ENCODE measurements around the gene COPE. TPM values are rescaled to one million over a fixed set of nuclear protein-coding genes. Genes with fewer than 3 reads are reported as not detected.

COPE gene
- total RNA-seq, 1 donor from 2014 or later = 221 TPM

- no peak overlapping the region for H3K27ac Mint-ChIP-seq
- intact Hi-C loops (cut with micrococcal nuclease) = no loop called here
- H3K9me3 Mint-ChIP-seq = no peaks in the 10 kb centered on the region
- H3K4me3 Mint-ChIP-seq = no peak overlapping the region
- H3K36me3 Mint-ChIP-seq (ENCODE audit: low read depth) = no peaks in the 10 kb centered on the region
- H3K27me3 Mint-ChIP-seq (ENCODE audit: insufficient read depth) = peaks cover 12% of the 10 kb centered on the region
- no peaks in the 10 kb centered on the region for H3K4me1 Mint-ChIP-seq (ENCODE audit: low read depth)
- no peak for DNase-seq (ENCODE audit: low spot score)
These were observed 29.1 kb upstream of the COPE start for GRCh38 chr19:18948075-18948975.

- intact Hi-C loops (cut with micrococcal nuclease) = no loop called here
- Mint-ChIP-seq H3K4me1 (ENCODE audit: low read depth) (no peaks in the 10 kb centered on the region), H3K9me3 (no peaks in the 10 kb centered on the region), H3K36me3 (ENCODE audit: low read depth) (no peaks in the 10 kb centered on the region), H3K4me3 (no peak overlapping the region), H3K27me3 (ENCODE audit: insufficient read depth) (peaks cover 23% of the 10 kb centered on the region), H3K27ac (no peak overlapping the region)
- DNase-seq (ENCODE audit: low spot score) = no peak
These were observed 27.7 kb upstream of the COPE start for GRCh38 chr19:18946918-18947317.

GRCh38 chr19:18946335-18946734 lies 27.1 kb upstream of the COPE start:
- no peak overlapping the region for H3K4me3 Mint-ChIP-seq
- no peaks in the 10 kb centered on the region for H3K4me1 Mint-ChIP-seq (ENCODE audit: low read depth)
- no peaks in the 10 kb centered on the region for H3K9me3 Mint-ChIP-seq
- intact Hi-C loops (cut with micrococcal nuclease) = no loop called here
- peaks cover 24% of the 10 kb centered on the region for H3K27me3 Mint-ChIP-seq (ENCODE audit: insufficient read depth)
- no peak for DNase-seq (ENCODE audit: low spot score)
- H3K27ac Mint-ChIP-seq = no peak overlapping the region
- H3K36me3 Mint-ChIP-seq (ENCODE audit: low read depth) = no peaks in the 10 kb centered on the region

GRCh38 chr19:18945297-18945696 lies 26.1 kb upstream of the COPE start:
- H3K27me3 Mint-ChIP-seq (ENCODE audit: insufficient read depth) = peaks cover 26% of the 10 kb centered on the region
- H3K4me1 Mint-ChIP-seq (ENCODE audit: low read depth) = no peaks in the 10 kb centered on the region
- H3K9me3 Mint-ChIP-seq = no peaks in the 10 kb centered on the region
- no peak overlapping the region for H3K4me3 Mint-ChIP-seq
- no peak for DNase-seq (ENCODE audit: low spot score)
- intact Hi-C loops (cut with micrococcal nuclease) = no loop called here
- no peak overlapping the region for H3K27ac Mint-ChIP-seq
- H3K36me3 Mint-ChIP-seq (ENCODE audit: low read depth) = no peaks in the 10 kb centered on the region

- H3K9me3 Mint-ChIP-seq = no peaks in the 10 kb centered on the region
- DNase-seq (ENCODE audit: low spot score) = no peak
- H3K4me3 Mint-ChIP-seq = no peak overlapping the region
- no peaks in the 10 kb centered on the region for H3K4me1 Mint-ChIP-seq (ENCODE audit: low read depth)
- no peaks in the 10 kb centered on the region for H3K36me3 Mint-ChIP-seq (ENCODE audit: low read depth)
- intact Hi-C loops (cut with micrococcal nuclease) = no loop called here
- no peak overlapping the region for H3K27ac Mint-ChIP-seq
- peaks cover 40% of the 10 kb centered on the region for H3K27me3 Mint-ChIP-seq (ENCODE audit: insufficient read depth)
These were observed 24.3 kb upstream of the COPE start for GRCh38 chr19:18943465-18943864.

GRCh38 chr19:18942692-18943091 lies 23.5 kb upstream of the COPE start:
- no peak for DNase-seq (ENCODE audit: low spot score)
- Mint-ChIP-seq H3K9me3 (no peaks in the 10 kb centered on the region), H3K4me1 (ENCODE audit: low read depth) (no peaks in the 10 kb centered on the region), H3K4me3 (peak overlapping the region; percentile 4), H3K27me3 (ENCODE audit: insufficient read depth) (peaks cover 43% of the 10 kb centered on the region), H3K36me3 (ENCODE audit: low read depth) (no peaks in the 10 kb centered on the region), H3K27ac (no peak overlapping the region)
- intact Hi-C loops (cut with micrococcal nuclease) = no loop called here

- Mint-ChIP-seq H3K27me3 (ENCODE audit: insufficient read depth) (peaks cover 45% of the 10 kb centered on the region), H3K36me3 (ENCODE audit: low read depth) (no peaks in the 10 kb centered on the region), H3K4me1 (ENCODE audit: low read depth) (no peaks in the 10 kb centered on the region), H3K27ac (no peak overlapping the region), H3K9me3 (no peaks in the 10 kb centered on the region), H3K4me3 (no peak overlapping the region)
- intact Hi-C loops (cut with micrococcal nuclease) = loop anchor here (1.0 kb wide), 1 partner anchor 9 kb away; no protein-coding TSS in a partner anchor
- DNase-seq (ENCODE audit: low spot score) = no peak
These were observed 22.6 kb upstream of the COPE start for GRCh38 chr19:18941628-18942354.

GRCh38 chr19:18940769-18941627 lies 21.8 kb upstream of the COPE start, which contains the start of gene HOMER3:
Gene HOMER3, minus strand, starts transcription at chr19:18941217. Its CDS starts 2,235 bp downstream, at chr19:18938982.
- H3K9me3 Mint-ChIP-seq = no peaks in the 10 kb centered on the region

GRCh38 chr19:18939922-18940768 lies 21.0 kb upstream of the COPE start:
- intact Hi-C loops (cut with micrococcal nuclease) = no loop called here
- no peak for DNase-seq (ENCODE audit: low spot score)
- no peak overlapping the region for H3K27ac Mint-ChIP-seq
- H3K36me3 Mint-ChIP-seq (ENCODE audit: low read depth) = no peaks in the 10 kb centered on the region
- H3K4me1 Mint-ChIP-seq (ENCODE audit: low read depth) = no peaks in the 10 kb centered on the region
- no peaks in the 10 kb centered on the region for H3K9me3 Mint-ChIP-seq
- H3K4me3 Mint-ChIP-seq = peak overlapping the region; percentile 35
- H3K27me3 Mint-ChIP-seq (ENCODE audit: insufficient read depth) = peaks cover 42% of the 10 kb centered on the region

More at GRCh38 chr19:18940769-18941627, 21.8 kb upstream of the COPE start, which contains the start of gene HOMER3:
- peak; percentile 68 for DNase-seq (ENCODE audit: low spot score)
- Mint-ChIP-seq H3K27me3 (ENCODE audit: insufficient read depth) (peaks cover 45% of the 10 kb centered on the region), H3K36me3 (ENCODE audit: low read depth) (no peaks in the 10 kb centered on the region), H3K4me1 (ENCODE audit: low read depth) (no peaks in the 10 kb centered on the region), H3K4me3 (peak within 1 kb of the TSS; percentile 22), H3K27ac (no peak within 1 kb of the TSS)
- intact Hi-C loops (cut with micrococcal nuclease) = loop anchor here (1.0 kb wide), 1 partner anchor 9 kb away; no protein-coding TSS in a partner anchor

GRCh38 chr19:18939163-18939562 lies 20.0 kb upstream of the COPE start:
- no peaks in the 10 kb centered on the region for H3K4me1 Mint-ChIP-seq (ENCODE audit: low read depth)
- H3K27me3 Mint-ChIP-seq (ENCODE audit: insufficient read depth) = peaks cover 40% of the 10 kb centered on the region
- H3K27ac Mint-ChIP-seq = no peak overlapping the region
- no peaks in the 10 kb centered on the region for H3K36me3 Mint-ChIP-seq (ENCODE audit: low read depth)
- intact Hi-C loops (cut with micrococcal nuclease) = no loop called here
- no peak for DNase-seq (ENCODE audit: low spot score)
- H3K4me3 Mint-ChIP-seq = no peak overlapping the region
- no peaks in the 10 kb centered on the region for H3K9me3 Mint-ChIP-seq

- peaks cover 12% of the 10 kb centered on the region for H3K27me3 Mint-ChIP-seq (ENCODE audit: insufficient read depth)
- peaks cover 5% of the 10 kb centered on the region for H3K4me1 Mint-ChIP-seq (ENCODE audit: low read depth)
- DNase-seq (ENCODE audit: low spot score) = no peak
- no peak overlapping the region for H3K4me3 Mint-ChIP-seq
- H3K27ac Mint-ChIP-seq = no peak overlapping the region
- intact Hi-C loops (cut with micrococcal nuclease) = no loop called here
- no peaks in the 10 kb centered on the region for H3K9me3 Mint-ChIP-seq
- no peaks in the 10 kb centered on the region for H3K36me3 Mint-ChIP-seq (ENCODE audit: low read depth)
These were observed 14.1 kb upstream of the COPE start for GRCh38 chr19:18933297-18933696.

Data from activated T-helper 1 cell treated with anti-CD3 and anti-CD28 coated beads, Interleukin-12 subunit alpha, Interleukin-12 subunit beta, Interleukin-2, Interleukin-4 antibody, amounts not matched to agents 30 ng/mL and 10 ng/mL and 1 ng/mL, durations not matched to agents 14 hours and 24 hours and 36 hours (primary cell).